H9 (cell line): ENCODE measurements around the gene FGF9. TPM values are rescaled to one million over a fixed set of nuclear protein-coding genes. Genes with fewer than 3 reads are reported as not detected.

Source experiments
- DNase-seq: peaks from one replicate; pipeline ENCODE4 v3.0.0-alpha.2; 2017
- H2AFZ ChIP-seq: one replicate; pipeline ENCODE4 v1.6.1; 2013; ENCODE audit warnings: mild to moderate bottlenecking, low read length, control low read depth, moderate library complexity
- H2AK5ac ChIP-seq: 2 replicates; pipeline ENCODE4 v1.6.1; 2013; ENCODE audit warnings: low read length, control low read depth, mixed read lengths; ENCODE audit not compliant: insufficient read length
- H2BK120ac ChIP-seq: one replicate; pipeline ENCODE4 v1.6.1; 2013; ENCODE audit warnings: low read depth, mild to moderate bottlenecking, low read length, control low read depth, inconsistent platforms; ENCODE audit not compliant: poor library complexity, severe bottlenecking
- H2BK12ac ChIP-seq: 2 replicates; pipeline ENCODE4 v1.6.1; 2013; ENCODE audit warnings: low read length, control low read depth, mixed read lengths, low read depth; ENCODE audit not compliant: insufficient read length
- H2BK15ac ChIP-seq: 2 replicates; pipeline ENCODE4 v1.6.1; 2013; ENCODE audit warnings: low read depth, low read length, control low read depth
- H2BK20ac ChIP-seq: one replicate; pipeline ENCODE4 v1.6.1; 2013; ENCODE audit warnings: low read depth, mild to moderate bottlenecking, low read length, control low read depth, inconsistent platforms; ENCODE audit not compliant: poor library complexity, severe bottlenecking
- H2BK5ac ChIP-seq: 2 replicates; pipeline ENCODE4 v1.6.1; 2013; ENCODE audit warnings: low read length, control low read depth, mixed read lengths; ENCODE audit not compliant: insufficient read length
- H3K14ac ChIP-seq: 2 replicates; pipeline ENCODE4 v1.6.1; 2013; ENCODE audit warnings: low read length, control low read depth; ENCODE audit not compliant: insufficient read depth
- H3K18ac ChIP-seq: 2 replicates; pipeline ENCODE4 v1.6.1; 2013; ENCODE audit warnings: low read depth, mild to moderate bottlenecking, mixed read lengths, low read length, control low read depth; ENCODE audit not compliant: insufficient read length
- H3K23ac ChIP-seq: 2 replicates; pipeline ENCODE4 v1.6.1; 2013; ENCODE audit warnings: low read length, control low read depth, mixed read lengths, low read depth; ENCODE audit not compliant: insufficient read length
- H3K23me2 ChIP-seq: 2 replicates; pipeline ENCODE4 v1.6.1; 2013; ENCODE audit warnings: low read depth, mild to moderate bottlenecking, mixed read lengths, low read length, control low read depth; ENCODE audit not compliant: insufficient read length, poor library complexity, severe bottlenecking
- H3K27ac ChIP-seq: 2 replicates; pipeline ENCODE4 v1.5.1; 2013; ENCODE audit warnings: low read length, control low read depth, mixed read lengths, low read depth; ENCODE audit not compliant: insufficient read length
- H3K27me3 ChIP-seq: 2 replicates; pipeline ENCODE4 v1.6.1; 2013; ENCODE audit warnings: low read length, control low read depth, inconsistent platforms; ENCODE audit not compliant: insufficient read depth
- H3K4ac ChIP-seq: 2 replicates; pipeline ENCODE4 v1.6.1; 2013; ENCODE audit warnings: low read depth, mild to moderate bottlenecking, control low read depth, inconsistent platforms, low read length, moderate library complexity
- H3K4me1 ChIP-seq: 2 replicates; pipeline ENCODE4 v1.6.1; 2013; ENCODE audit warnings: low read length, control low read depth, inconsistent platforms; ENCODE audit not compliant: insufficient read depth
- H3K4me2 ChIP-seq: 2 replicates; pipeline ENCODE4 v1.6.1; 2013; ENCODE audit warnings: low read length, control low read depth, mixed read lengths; ENCODE audit not compliant: insufficient read length, insufficient read depth
- H3K56ac ChIP-seq: 2 replicates; pipeline ENCODE4 v1.6.1; 2013; ENCODE audit warnings: low read depth, mild to moderate bottlenecking, mixed read lengths, low read length, control low read depth; ENCODE audit not compliant: insufficient read length
- H3K79me1 ChIP-seq: 2 replicates; pipeline ENCODE4 v1.6.1; 2013; ENCODE audit warnings: low read depth, mild to moderate bottlenecking, moderate library complexity, low read length, control low read depth, inconsistent platforms; ENCODE audit not compliant: insufficient read depth, poor library complexity, severe bottlenecking
- H3K79me2 ChIP-seq: 2 replicates; pipeline ENCODE4 v1.6.1; 2013; ENCODE audit warnings: low read length, control low read depth, inconsistent platforms; ENCODE audit not compliant: insufficient read depth
- H3K9ac ChIP-seq: 2 replicates; pipeline ENCODE4 v1.6.1; 2013; ENCODE audit warnings: low read length, control low read depth, mixed read lengths; ENCODE audit not compliant: insufficient read length; ENCODE audit errors: extremely low read depth
- H3K9me3 ChIP-seq: one replicate; pipeline ENCODE4 v1.6.1; 2013; ENCODE audit warnings: low read depth, low read length, inconsistent platforms; ENCODE audit not compliant: control insufficient read depth
- H3T11ph ChIP-seq: one replicate; pipeline ENCODE4 v1.6.1; 2013; ENCODE audit warnings: mild to moderate bottlenecking, low read length, control low read depth, inconsistent platforms
- H4K20me1 ChIP-seq: one replicate; pipeline ENCODE4 v1.6.1; 2013; ENCODE audit not compliant: control insufficient read depth, insufficient read length, insufficient read depth
- H4K5ac ChIP-seq: 2 replicates; pipeline ENCODE4 v1.6.1; 2013; ENCODE audit warnings: low read depth, mild to moderate bottlenecking, mixed read lengths, low read length, control low read depth; ENCODE audit not compliant: insufficient read length
- H4K8ac ChIP-seq: replicated peaks from 2 replicates; pipeline ENCODE4 v1.6.1; 2013; ENCODE audit warnings: low read length, control low read depth, mixed read lengths, low read depth; ENCODE audit not compliant: insufficient read length
- H4K91ac ChIP-seq: 2 replicates; pipeline ENCODE4 v1.6.1; 2013; ENCODE audit warnings: low read depth, mild to moderate bottlenecking, moderate library complexity, mixed read lengths, low read length, control low read depth; ENCODE audit not compliant: insufficient read length
- H3K27ac Mint-ChIP-seq, 3 experiments: 2 replicates in 2 of 3; 3 replicates in 1 of 3; pipeline ENCODE4 v1.8.0; 2020 to 2021; ENCODE audit warnings: mixed read lengths in 3 of 3, mild to moderate bottlenecking in 1 of 3, moderate library complexity in 1 of 3
- H3K27me3 Mint-ChIP-seq: 2 replicates; pipeline ENCODE4 v1.8.0; 2021; ENCODE audit warnings: low read depth, mild to moderate bottlenecking, moderate library complexity, mixed read lengths
- H3K36me3 Mint-ChIP-seq, 3 experiments: 2 replicates in 2 of 3; 3 replicates in 1 of 3; pipeline ENCODE4 v1.8.0; 2020 to 2021; ENCODE audit warnings: low read depth in 3 of 3, mixed read lengths in 3 of 3; ENCODE audit not compliant: insufficient read depth in 1 of 3
- H3K4me1 Mint-ChIP-seq, 2 experiments: 2 replicates each; pipeline ENCODE4 v1.8.0; 2020; ENCODE audit warnings: mixed read lengths in 2 of 2
- H3K4me3 Mint-ChIP-seq, 2 experiments: 2 replicates in 1 of 2; 3 replicates in 1 of 2; pipeline ENCODE4 v1.8.0; 2020 to 2021; ENCODE audit warnings: mild to moderate bottlenecking in 2 of 2, mixed read lengths in 2 of 2, moderate library complexity in 1 of 2
- H3K9me3 Mint-ChIP-seq, 2 experiments: 2 replicates in 1 of 2; 3 replicates in 1 of 2; pipeline ENCODE4 v1.8.0; 2020; ENCODE audit warnings: mild to moderate bottlenecking in 2 of 2, mixed read lengths in 2 of 2, moderate library complexity in 1 of 2
- total RNA-seq: library from RNA; stranded (reverse); gene quantifications from 2 replicates; pipeline ENCODE4 v1.2.1, GENCODE V29; 2021
- TF ChIP-seq, protein P1 (sequence below): fragments of 200-600 bp; sonication (generic); conservative IDR thresholded peaks from 3 replicates; pipeline ENCODE4 v1.8.0; 2021; ENCODE audit warnings: antibody characterized with exemption, mild to moderate bottlenecking

FGF9 gene
- total RNA-seq, 1 experiment from 2014 or later: 0.22 TPM

DNA sequence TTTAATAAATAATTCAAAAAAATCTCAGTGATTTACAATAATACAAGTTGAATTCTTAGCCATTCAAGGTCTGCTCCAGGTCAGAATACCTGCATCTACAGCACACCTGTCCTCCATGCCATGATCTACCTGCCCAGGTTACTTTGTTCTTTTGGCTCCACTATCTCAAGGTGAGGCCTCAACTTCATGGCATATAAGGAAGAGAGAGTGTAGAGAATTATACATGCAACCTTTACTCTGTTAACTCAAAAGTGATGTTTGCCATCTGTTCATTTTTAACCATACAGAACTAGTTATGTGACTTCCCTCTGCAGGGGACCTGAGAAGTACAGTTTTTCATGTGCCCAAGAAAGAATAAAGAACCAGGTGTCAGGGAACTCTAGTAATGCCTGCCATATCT lies 38.7 kb upstream of the FGF9 start:
- no peaks in the 10 kb centered on the region for H4K20me1 ChIP-seq
- Mint-ChIP-seq H3K36me3 (peaks cover 2 to 13% (median 3%) of the 10 kb centered on the region in 3 experiments; a peak in 5 of 7 replicates), H3K4me3 (no peak overlapping the region), H3K4me1 (no peaks in the 10 kb centered on the region), H3K27me3 (no peaks in the 10 kb centered on the region; the same call in none of the 2 replicates), H3K27ac (no peak overlapping the region), H3K9me3 (peaks cover 19 to 23% of the 10 kb centered on the region in 2 experiments)
- H3K23me2 ChIP-seq: no peaks in the 10 kb centered on the region
- H4K5ac ChIP-seq: no peak overlapping the region
- H3K4me1 ChIP-seq: no peaks in the 10 kb centered on the region
- H3K4me2 ChIP-seq: no peak overlapping the region
- H3K27me3 ChIP-seq: no peaks in the 10 kb centered on the region
- no peak overlapping the region for H3K56ac ChIP-seq
- H2BK120ac ChIP-seq: no peak overlapping the region
- H2AK5ac ChIP-seq: no peak overlapping the region
- H3K27ac ChIP-seq: no peak overlapping the region
- no peaks in the 10 kb centered on the region for H3K79me2 ChIP-seq
- no peak overlapping the region for H3K9ac ChIP-seq
- H3K79me1 ChIP-seq: no peaks in the 10 kb centered on the region
- H3K14ac ChIP-seq: no peak overlapping the region
- TF ChIP-seq, protein P1, sequence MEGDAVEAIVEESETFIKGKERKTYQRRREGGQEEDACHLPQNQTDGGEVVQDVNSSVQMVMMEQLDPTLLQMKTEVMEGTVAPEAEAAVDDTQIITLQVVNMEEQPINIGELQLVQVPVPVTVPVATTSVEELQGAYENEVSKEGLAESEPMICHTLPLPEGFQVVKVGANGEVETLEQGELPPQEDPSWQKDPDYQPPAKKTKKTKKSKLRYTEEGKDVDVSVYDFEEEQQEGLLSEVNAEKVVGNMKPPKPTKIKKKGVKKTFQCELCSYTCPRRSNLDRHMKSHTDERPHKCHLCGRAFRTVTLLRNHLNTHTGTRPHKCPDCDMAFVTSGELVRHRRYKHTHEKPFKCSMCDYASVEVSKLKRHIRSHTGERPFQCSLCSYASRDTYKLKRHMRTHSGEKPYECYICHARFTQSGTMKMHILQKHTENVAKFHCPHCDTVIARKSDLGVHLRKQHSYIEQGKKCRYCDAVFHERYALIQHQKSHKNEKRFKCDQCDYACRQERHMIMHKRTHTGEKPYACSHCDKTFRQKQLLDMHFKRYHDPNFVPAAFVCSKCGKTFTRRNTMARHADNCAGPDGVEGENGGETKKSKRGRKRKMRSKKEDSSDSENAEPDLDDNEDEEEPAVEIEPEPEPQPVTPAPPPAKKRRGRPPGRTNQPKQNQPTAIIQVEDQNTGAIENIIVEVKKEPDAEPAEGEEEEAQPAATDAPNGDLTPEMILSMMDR: no peak
- H3K18ac ChIP-seq: no peak overlapping the region
- no peak overlapping the region for H4K8ac ChIP-seq
- no peak overlapping the region for H3K4ac ChIP-seq
- no peak overlapping the region for H2BK15ac ChIP-seq
- no peak overlapping the region for H2BK20ac ChIP-seq
- no peak overlapping the region for H3T11ph ChIP-seq
- no peak overlapping the region for H2BK12ac ChIP-seq
- H4K91ac ChIP-seq: no peak overlapping the region
- peaks cover 5% of the 10 kb centered on the region for H3K9me3 ChIP-seq
- no peak overlapping the region for H2AFZ ChIP-seq
- H3K23ac ChIP-seq: no peak overlapping the region
- no peak overlapping the region for H2BK5ac ChIP-seq
- DNase-seq: no peak
